OCI-LY1 (cell line): ENCODE data around the gene ZNF536.

ENCODE experiments used
- EZH2 ChIP-seq: fragments of 200-600 bp; sonication (generic), shearing (Covaris generic); IDR thresholded peaks from 2 replicates; pipeline ENCODE4 v1.8.0; 2017; ENCODE audit warnings: borderline replicate concordance, mixed run types, mild to moderate bottlenecking, antibody characterized with exemption, low read length, moderate library complexity, mixed read lengths
- TF ChIP-seq, protein P1 (sequence below): fragments of 200-600 bp; sonication (generic), shearing (Covaris generic); IDR thresholded peaks from 2 replicates; pipeline ENCODE4 v1.5.1; 2017; ENCODE audit warnings: mild to moderate bottlenecking, antibody characterized with exemption, low read length, moderate library complexity, mixed read lengths

DNA sequence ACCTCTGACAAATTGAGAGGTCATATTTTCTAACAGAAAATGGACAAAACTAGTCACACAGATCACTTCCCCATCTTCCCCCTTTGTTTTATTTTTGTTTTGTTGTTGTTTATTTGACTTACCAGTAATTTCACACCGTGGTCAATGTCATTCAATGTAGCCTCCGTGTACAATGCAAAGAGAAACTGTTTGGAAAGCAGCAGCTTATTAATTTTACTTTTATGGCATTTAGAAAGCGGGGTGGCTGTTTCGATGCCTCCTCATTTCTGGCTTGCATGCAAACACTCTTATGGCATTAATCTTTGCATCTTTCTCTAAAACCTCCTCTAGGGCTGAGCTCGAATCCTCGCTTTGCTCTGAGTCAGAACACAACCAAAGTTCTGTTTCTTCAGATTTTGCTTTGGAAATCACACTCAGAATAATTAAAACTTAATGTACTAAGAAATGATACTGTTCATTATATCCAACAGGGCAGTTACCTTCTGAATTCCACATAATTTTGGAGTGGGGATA is 77.0 kb downstream of the ZNF536 start:
- TF ChIP-seq, protein P1, sequence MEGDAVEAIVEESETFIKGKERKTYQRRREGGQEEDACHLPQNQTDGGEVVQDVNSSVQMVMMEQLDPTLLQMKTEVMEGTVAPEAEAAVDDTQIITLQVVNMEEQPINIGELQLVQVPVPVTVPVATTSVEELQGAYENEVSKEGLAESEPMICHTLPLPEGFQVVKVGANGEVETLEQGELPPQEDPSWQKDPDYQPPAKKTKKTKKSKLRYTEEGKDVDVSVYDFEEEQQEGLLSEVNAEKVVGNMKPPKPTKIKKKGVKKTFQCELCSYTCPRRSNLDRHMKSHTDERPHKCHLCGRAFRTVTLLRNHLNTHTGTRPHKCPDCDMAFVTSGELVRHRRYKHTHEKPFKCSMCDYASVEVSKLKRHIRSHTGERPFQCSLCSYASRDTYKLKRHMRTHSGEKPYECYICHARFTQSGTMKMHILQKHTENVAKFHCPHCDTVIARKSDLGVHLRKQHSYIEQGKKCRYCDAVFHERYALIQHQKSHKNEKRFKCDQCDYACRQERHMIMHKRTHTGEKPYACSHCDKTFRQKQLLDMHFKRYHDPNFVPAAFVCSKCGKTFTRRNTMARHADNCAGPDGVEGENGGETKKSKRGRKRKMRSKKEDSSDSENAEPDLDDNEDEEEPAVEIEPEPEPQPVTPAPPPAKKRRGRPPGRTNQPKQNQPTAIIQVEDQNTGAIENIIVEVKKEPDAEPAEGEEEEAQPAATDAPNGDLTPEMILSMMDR, result no peak
- no peak for TF ChIP-seq EZH2
